GM12801 (cell line): ENCODE results near the gene PRM1.

Source experiments
- TF ChIP-seq, protein P1 (sequence below): IDR thresholded peaks from one replicate; pipeline ENCODE4 v1.5.1; 2011; ENCODE audit warnings: control low read depth; ENCODE audit not compliant: insufficient read length; ENCODE audit errors: extremely low read depth

PRM1 gene

GRCh38 chr16:11255737-11256660 is 25.1 kb downstream of the PRM1 start, which contains the start of gene SOCS1:
Gene SOCS1 (minus strand): TSS chr16:11256204. CDS start chr16:11255478, 726 bp downstream.
- TF ChIP-seq, protein P1, sequence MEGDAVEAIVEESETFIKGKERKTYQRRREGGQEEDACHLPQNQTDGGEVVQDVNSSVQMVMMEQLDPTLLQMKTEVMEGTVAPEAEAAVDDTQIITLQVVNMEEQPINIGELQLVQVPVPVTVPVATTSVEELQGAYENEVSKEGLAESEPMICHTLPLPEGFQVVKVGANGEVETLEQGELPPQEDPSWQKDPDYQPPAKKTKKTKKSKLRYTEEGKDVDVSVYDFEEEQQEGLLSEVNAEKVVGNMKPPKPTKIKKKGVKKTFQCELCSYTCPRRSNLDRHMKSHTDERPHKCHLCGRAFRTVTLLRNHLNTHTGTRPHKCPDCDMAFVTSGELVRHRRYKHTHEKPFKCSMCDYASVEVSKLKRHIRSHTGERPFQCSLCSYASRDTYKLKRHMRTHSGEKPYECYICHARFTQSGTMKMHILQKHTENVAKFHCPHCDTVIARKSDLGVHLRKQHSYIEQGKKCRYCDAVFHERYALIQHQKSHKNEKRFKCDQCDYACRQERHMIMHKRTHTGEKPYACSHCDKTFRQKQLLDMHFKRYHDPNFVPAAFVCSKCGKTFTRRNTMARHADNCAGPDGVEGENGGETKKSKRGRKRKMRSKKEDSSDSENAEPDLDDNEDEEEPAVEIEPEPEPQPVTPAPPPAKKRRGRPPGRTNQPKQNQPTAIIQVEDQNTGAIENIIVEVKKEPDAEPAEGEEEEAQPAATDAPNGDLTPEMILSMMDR = no peak

- TF ChIP-seq, protein P1 = no peak
Measured at GRCh38 chr16:11254913-11255736, 26.0 kb downstream of the PRM1 start.

DNA sequence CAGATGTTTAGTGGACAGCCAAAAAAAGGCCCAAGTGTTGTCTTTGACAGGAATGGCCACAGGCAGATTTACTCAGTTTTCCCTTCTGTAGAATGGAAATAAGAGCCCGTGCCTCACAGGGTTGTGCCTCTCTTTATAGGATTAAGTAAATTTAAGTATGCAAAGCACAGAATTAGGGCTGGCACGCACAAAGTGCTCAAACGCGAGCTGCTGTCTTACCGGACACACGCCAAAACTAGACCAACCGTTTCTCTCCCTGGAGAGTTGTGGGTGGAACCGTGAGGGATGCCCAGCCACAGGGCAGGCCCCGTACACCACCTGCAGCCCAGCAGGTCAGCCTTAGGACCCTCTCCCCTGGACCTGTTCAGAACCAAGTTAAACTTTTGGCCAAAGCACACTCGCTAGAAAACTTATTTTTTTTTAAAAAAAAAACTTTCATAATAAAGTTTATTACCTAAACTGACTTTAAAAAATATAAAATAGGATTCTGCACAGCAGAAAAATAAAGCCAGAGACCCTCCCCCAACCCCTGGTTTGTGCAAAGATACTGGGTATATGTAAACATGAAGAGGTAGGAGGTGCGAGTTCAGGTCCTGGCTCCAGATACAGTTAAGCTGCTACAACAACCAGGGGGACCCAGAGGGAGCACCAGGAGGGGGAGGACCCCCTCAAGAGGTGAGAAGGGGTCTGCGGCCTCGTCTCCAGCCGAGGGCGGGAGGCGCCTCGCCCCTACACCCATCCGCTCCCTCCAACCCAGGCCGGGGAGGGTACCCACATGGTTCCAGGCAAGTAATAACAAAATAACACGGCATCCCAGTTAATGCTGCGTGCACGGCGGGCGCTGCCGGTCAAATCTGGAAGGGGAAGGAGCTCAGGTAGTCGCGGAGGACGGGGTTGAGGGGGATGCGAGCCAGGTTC is 26.9 kb downstream of the PRM1 start:
- TF ChIP-seq, protein P1 = no peak

- TF ChIP-seq, protein P1 = no peak
Measured at GRCh38 chr16:11253009-11253994, 27.8 kb downstream of the PRM1 start.

DNA sequence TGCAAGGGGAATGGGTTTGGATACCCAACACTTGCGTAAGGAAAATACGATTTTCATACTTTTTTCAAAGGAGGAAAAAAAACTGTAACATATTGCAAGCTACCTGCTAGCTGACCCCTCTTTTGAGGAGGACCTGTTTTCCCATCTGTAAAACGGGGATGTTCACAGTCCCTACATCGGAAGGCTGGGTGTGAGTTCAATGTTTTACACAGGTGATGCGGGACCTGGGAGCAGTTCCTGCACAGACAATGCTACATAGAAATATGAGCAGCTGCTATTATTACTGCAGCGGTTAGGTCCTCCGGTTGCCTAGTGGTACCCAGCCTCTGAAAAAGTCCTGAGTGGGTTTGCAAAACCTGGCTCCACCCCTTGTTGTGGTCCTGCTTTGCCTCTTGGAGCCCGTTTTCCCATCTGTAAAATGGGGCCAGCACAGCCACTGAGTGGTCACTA is 28.6 kb downstream of the PRM1 start:
- TF ChIP-seq, protein P1 = no peak
